Keratinocyte (primary cell): Measurements from ENCODE around the gene RFTN1. TPM values are rescaled to one million over a fixed set of nuclear protein-coding genes. Genes with fewer than 3 reads are reported as not detected.

Experiments
- DNase-seq: peaks from one replicate; pipeline ENCODE4 v3.0.0-alpha.2; 2011; ENCODE audit warnings: low read depth, missing footprints, low spot score
- FAIRE-seq: peaks from 2 replicates; lab custom pipeline; 2011; peaks lifted over from hg19 to GRCh38; lab: Jason Lieb, UNC
- H2AFZ ChIP-seq: 2 replicates; pipeline ENCODE4 v1.6.0; 2012; ENCODE audit warnings: low read length, control low read depth, inconsistent platforms; ENCODE audit not compliant: control insufficient read depth
- H3K27ac ChIP-seq: 2 replicates; pipeline ENCODE4 v1.5.1; 2011; ENCODE audit warnings: low read length; ENCODE audit not compliant: control insufficient read depth, insufficient read depth
- H3K27me3 ChIP-seq: 3 replicates; pipeline ENCODE4 v1.6.0; 2011; ENCODE audit warnings: low read length; ENCODE audit not compliant: control insufficient read depth, insufficient read depth; ENCODE audit errors: extremely low read depth
- H3K36me3 ChIP-seq, 2 experiments: 2 replicates in 1 of 2; 3 replicates in 1 of 2; pipeline ENCODE4 v1.5.1; 2011; ENCODE audit warnings: low read length in 2 of 2, mild to moderate bottlenecking in 1 of 2; ENCODE audit not compliant: control insufficient read depth in 2 of 2, insufficient read depth in 2 of 2; ENCODE audit errors: extremely low read depth in 1 of 2
- H3K4me1 ChIP-seq: 3 replicates; pipeline ENCODE4 v1.5.1; 2011; ENCODE audit warnings: low read length; ENCODE audit not compliant: control insufficient read depth, insufficient read depth; ENCODE audit errors: extremely low read depth
- H3K4me2 ChIP-seq: 3 replicates; pipeline ENCODE4 v1.6.0; 2011; ENCODE audit warnings: low read depth, low read length; ENCODE audit not compliant: control insufficient read depth, insufficient read depth; ENCODE audit errors: extremely low read depth
- H3K4me3 ChIP-seq, 3 experiments: fragments of 200-600 bp in 1 of 3; sonication (generic) in 1 of 3; 2 replicates in 2 of 3; 3 replicates in 1 of 3; pipeline ENCODE4 v1.5.1; 2011 to 2016; ENCODE audit warnings: low read length in 3 of 3, mild to moderate bottlenecking in 3 of 3, control low read depth in 2 of 3, inconsistent platforms in 1 of 3, low read depth in 1 of 3, mixed read lengths in 1 of 3, mixed run types in 1 of 3, moderate library complexity in 1 of 3; ENCODE audit not compliant: control insufficient read depth in 2 of 3, insufficient read depth in 2 of 3; ENCODE audit errors: extremely low read depth in 1 of 3
- H3K79me2 ChIP-seq: 2 replicates; pipeline ENCODE4 v1.6.0; 2012; ENCODE audit warnings: low read length; ENCODE audit not compliant: control insufficient read depth, insufficient read depth
- H3K9ac ChIP-seq: 3 replicates; pipeline ENCODE4 v1.6.0; 2011; ENCODE audit warnings: low read length; ENCODE audit not compliant: control insufficient read depth, insufficient read depth; ENCODE audit errors: extremely low read depth
- H3K9me1 ChIP-seq: 3 replicates; pipeline ENCODE4 v1.6.0; 2011; ENCODE audit warnings: low read length; ENCODE audit not compliant: control insufficient read depth, insufficient read depth; ENCODE audit errors: extremely low read depth
- H3K9me3 ChIP-seq: 2 replicates; pipeline ENCODE4 v1.5.1; 2012; ENCODE audit warnings: low read depth, low read length; ENCODE audit not compliant: control insufficient read depth
- H4K20me1 ChIP-seq: 3 replicates; pipeline ENCODE4 v1.6.0; 2011; ENCODE audit warnings: low read length; ENCODE audit not compliant: control insufficient read depth, insufficient read depth; ENCODE audit errors: extremely low read depth
- EZH2 ChIP-seq: IDR thresholded peaks from one replicate; pipeline ENCODE4 v1.6.1; 2012; ENCODE audit warnings: inconsistent platforms, mild to moderate bottlenecking, low read length, moderate library complexity
- dilution Hi-C: fragments of 300-500 bp; cut with MboI; formaldehyde crosslinking; loops from one replicate; pipeline ENCODE4 v1.7.0; 2020; ENCODE audit warnings: low sequenced_read_pairs; ENCODE audit not compliant: extremely low pct_ligation_motif_present
- polyA plus RNA-seq, 5 experiments: library from polyadenylated mRNA; depleted of rRNA in 3 of 5; stranded (reverse) in 3 of 5; stranded (forward) in 1 of 5; unstranded in 1 of 5; fragments of >200 nt; gene quantifications; 1 replicate in 1 of 5; 2 replicates in 3 of 5; 3 replicates in 1 of 5; pipeline versions ENCODE4 v1.2.1 to v1.2.3, GENCODE V29; 2011 to 2012; ENCODE audit warnings: missing spikeins in 2 of 5, low read depth in 1 of 5, low replicate concordance in 1 of 5
- TF ChIP-seq, protein P1 (sequence below), 3 experiments: IDR thresholded peaks in 1 of 3; conservative IDR thresholded peaks in 1 of 3; optimal IDR thresholded peaks in 1 of 3; 2 replicates in 2 of 3; 3 replicates in 1 of 3; pipeline versions ENCODE3 to v1.5.1; 2011; ENCODE audit warnings: low read length in 3 of 3, mild to moderate bottlenecking in 3 of 3, moderate library complexity in 2 of 3, control low read depth in 1 of 3, inconsistent platforms in 1 of 3; ENCODE audit not compliant: insufficient read depth in 2 of 3; ENCODE audit errors: extremely low read depth in 1 of 3

The RFTN1 gene
- polyA plus RNA-seq, 1 donor (not counting 4 experiments of a cell fraction or from before 2014, with no cell fraction given): 18.0 TPM

DNA sequence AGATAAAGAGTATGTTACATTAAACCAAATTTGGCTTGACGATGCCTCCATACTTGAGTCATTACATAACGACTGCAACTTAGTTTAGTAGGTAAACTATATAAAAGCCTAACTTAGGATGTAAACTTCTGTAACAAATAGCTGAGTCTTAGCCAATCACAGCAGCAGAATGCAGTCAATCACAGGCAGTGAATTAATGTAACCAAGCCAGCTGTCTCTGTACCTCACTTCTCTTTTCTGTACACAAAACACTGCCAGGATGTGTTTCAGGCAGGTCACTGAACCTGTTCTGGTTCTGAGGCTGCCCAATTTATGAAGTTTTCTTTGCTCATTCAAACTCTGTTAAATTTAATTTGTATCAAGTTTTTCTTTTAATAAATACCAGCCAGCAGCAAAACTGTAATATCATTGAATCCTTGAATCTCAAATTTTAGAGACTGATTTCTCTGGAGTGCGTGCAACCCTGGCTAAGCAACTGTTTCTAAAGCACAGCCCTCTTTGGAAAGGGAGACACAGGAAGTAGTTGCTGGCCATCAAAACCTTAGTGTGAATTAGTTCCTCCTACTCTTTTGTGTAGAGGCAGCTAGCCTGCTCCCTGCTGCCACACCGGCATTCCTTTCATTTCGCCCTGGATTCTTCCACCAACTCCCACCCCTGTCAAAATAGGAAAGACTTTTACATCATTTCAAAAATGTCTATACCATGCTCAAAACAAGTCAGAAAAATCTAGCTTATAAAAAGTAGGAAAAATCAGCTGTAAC is 15.2 kb downstream of the RFTN1 start:
- peaks cover 4% of the 10 kb centered on the region for H3K79me2 ChIP-seq
- H4K20me1 ChIP-seq: no peaks in the 10 kb centered on the region
- dilution Hi-C loops: no loop called here
- no peak overlapping the region for H3K4me3 ChIP-seq
- peaks cover 3% of the 10 kb centered on the region for H3K9me3 ChIP-seq
- peaks cover 3% of the 10 kb centered on the region for H3K9me1 ChIP-seq
- H3K9ac ChIP-seq: no peak overlapping the region
- no peak for TF ChIP-seq EZH2
- TF ChIP-seq, protein P1, sequence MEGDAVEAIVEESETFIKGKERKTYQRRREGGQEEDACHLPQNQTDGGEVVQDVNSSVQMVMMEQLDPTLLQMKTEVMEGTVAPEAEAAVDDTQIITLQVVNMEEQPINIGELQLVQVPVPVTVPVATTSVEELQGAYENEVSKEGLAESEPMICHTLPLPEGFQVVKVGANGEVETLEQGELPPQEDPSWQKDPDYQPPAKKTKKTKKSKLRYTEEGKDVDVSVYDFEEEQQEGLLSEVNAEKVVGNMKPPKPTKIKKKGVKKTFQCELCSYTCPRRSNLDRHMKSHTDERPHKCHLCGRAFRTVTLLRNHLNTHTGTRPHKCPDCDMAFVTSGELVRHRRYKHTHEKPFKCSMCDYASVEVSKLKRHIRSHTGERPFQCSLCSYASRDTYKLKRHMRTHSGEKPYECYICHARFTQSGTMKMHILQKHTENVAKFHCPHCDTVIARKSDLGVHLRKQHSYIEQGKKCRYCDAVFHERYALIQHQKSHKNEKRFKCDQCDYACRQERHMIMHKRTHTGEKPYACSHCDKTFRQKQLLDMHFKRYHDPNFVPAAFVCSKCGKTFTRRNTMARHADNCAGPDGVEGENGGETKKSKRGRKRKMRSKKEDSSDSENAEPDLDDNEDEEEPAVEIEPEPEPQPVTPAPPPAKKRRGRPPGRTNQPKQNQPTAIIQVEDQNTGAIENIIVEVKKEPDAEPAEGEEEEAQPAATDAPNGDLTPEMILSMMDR (optimal IDR thresholded peaks at IDR 0.05 in 1 of 3, IDR thresholded peaks at IDR 0.05 in 1 of 3, conservative IDR thresholded peaks at IDR 0.05 in 1 of 3; ENCODE audit: extremely low read depth in 1 of 3, insufficient read depth in 2 of 3, low read length in 3 of 3): no peak
- H3K4me1 ChIP-seq: peaks cover 3% of the 10 kb centered on the region
- no peak overlapping the region for H3K4me2 ChIP-seq
- no peak for DNase-seq
- FAIRE-seq: no peak
- peaks cover 0 to 2% of the 10 kb centered on the region in 2 experiments for H3K36me3 ChIP-seq
- H2AFZ ChIP-seq: no peak overlapping the region
- H3K27me3 ChIP-seq: no peaks in the 10 kb centered on the region
- H3K27ac ChIP-seq: no peak overlapping the region

DNA sequence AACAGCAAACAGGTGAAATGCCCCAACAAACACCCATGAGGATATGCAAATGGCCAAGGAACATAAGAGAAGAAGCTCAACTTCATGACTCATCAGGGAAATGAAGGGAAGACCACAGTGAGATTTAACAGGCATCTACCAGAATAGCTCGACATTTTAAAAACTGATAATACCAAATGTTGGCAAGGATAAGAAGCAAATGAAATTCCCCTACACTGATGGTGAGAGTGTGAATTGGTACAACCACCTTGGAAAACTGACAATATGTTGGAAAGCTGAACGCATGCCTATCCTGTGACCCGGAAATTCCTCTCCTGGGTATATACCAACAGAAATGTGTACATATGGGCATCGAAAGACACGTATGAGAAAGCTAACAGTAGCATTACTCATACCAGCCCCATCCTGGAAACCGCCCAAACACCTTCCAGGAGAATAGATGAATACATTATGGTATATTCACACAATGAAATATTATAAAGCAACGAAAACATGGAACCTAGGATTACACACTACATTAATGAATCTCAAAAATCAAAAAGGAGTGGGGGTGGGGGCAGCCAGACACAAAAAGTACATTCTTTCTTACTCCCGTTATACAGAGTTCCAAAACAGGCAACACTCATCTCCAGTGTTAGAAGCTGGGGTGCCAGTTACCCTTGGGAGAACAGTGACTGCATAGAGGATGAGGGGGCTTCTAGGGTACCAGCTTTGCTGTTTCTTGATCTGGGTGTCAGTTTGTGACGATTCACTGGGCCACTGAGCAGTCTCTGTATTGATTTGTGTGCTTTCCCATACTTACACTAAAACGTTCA is 16.9 kb downstream of the RFTN1 start:
- Histone ChIP-seq H3K27ac (no peak overlapping the region), H3K27me3 (no peaks in the 10 kb centered on the region), H3K79me2 (peaks cover 4% of the 10 kb centered on the region), H3K9me3 (peaks cover 3% of the 10 kb centered on the region), H4K20me1 (no peaks in the 10 kb centered on the region), H3K4me2 (no peak overlapping the region), H3K4me1 (peaks cover 3% of the 10 kb centered on the region), H3K9me1 (peaks cover 3% of the 10 kb centered on the region), H3K36me3 (peaks cover 0 to 5% of the 10 kb centered on the region in 2 experiments), H3K9ac (no peak overlapping the region), H2AFZ (no peak overlapping the region), H3K4me3 (no peak overlapping the region)
- DNase-seq (no peak), FAIRE-seq (peak; percentile 29)
- dilution Hi-C loops: no loop called here
- TF ChIP-seq, protein P1 (optimal IDR thresholded peaks at IDR 0.05 in 1 of 3, IDR thresholded peaks at IDR 0.05 in 1 of 3, conservative IDR thresholded peaks at IDR 0.05 in 1 of 3; ENCODE audit: extremely low read depth in 1 of 3, insufficient read depth in 2 of 3, low read length in 3 of 3): no peak
- no peak for TF ChIP-seq EZH2
